Stimulated activated CD4-positive, alpha-beta T cell treated with anti-CD3 and anti-CD28 coated beads, Interleukin-1b, Interleukin-23, amount 100 ng/mL, for 24 hours (primary cell): ENCODE measurements around the gene BANP.

Source experiments
- DNase-seq, 4 experiments: peaks; one replicate each; pipeline ENCODE4 v3.0.0-alpha.2; 2020; ENCODE audit warnings: low read depth in 4 of 4, low spot score in 1 of 4

BANP gene

DNA sequence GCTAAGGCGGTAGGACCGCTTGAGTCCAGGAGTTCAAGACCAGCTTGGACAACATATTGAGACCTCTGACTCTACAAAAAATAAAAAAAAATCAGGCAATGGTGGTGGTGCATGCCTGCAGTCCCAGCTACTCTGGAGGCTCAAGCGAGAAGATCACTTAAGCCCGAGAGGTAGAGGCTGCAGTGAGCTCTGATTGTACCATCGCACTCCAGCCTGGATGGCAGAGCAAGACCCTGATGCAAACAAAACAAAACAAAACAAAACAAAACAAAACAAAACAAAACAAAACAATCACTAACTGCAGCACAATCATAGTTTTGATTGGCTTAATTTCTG is 2.5 kb upstream of the BANP start:
- no peak for DNase-seq

DNA sequence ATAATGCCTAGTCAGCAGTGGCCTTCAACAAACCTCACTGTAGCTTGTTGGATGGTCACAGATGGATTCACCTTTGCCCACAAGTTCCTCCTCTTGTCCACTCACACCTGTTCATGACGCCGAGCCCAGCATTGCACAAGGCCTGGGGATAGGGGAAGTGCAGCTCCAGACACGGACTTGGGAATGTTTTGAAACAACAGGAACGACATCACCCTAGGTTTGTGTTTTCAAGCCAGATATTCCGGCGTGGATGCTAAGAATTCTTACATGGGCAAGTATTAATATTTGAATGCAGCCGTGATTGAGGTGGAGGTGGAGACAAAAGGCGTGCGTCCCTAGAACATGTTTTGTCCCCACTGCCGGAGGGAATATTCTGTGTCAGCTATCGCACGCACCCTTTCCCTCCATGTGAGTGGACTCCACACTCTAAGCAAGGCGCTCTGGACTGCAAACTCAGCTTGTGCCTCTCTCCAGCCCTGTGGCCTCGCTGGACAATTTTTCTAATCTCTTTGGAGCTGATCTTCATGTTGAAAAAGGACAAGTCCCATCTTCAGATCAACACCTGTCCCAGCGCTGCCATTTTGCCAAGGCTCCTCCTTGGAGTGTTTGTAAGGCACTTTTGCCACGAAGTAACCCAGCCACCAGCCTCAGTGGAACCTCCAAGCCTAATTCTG is 2.0 kb upstream of the BANP start:
- no peak for DNase-seq

DNA sequence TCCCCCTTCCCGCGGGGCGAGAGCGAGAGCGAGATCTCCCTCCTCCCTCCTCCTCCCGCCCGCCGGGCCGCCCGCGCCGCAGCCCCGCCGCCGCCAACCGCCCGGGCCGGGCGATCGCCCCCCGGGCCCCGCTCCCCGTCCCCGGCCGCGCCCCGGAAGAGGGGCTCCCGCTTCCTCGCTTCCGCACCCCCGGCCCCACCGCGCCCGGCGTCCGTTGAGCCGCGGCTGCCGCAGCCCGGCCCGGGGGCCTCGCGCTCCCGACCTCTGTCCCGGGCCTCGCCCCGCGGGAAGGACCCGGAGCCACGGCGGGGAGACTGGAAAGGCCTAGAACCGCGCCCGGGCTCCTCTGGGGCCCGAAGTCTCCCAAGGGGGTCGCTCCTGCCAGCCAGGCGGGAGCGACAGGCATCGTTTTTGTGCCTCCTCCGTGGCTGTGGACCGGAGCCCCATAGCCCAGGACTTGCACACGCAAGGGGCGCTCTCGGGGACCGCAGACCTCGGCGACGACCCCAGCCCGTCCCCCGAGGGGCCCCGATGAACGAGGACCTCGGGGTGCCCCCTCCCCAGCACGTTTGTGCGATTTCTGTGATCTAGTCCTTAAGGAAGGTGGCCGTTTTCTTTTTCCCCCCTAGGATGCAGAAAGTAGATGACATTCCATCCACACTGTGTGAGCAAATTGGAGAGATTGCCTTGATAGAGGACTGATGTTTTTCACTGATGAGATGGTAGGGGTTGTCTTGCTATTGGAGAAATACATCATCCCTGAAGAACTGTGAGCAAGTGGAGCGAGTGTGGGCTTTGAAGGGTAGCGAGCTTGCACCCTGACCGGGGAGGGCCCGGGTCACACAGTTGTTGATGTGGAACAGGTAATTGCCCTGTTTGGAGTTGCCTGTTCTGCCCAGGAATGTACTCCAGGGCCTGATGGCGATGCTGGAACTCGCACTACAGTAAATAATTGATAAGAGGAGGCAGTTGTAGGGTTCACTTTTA is 611 bp downstream of the BANP start:
- peak in 1 of 4 experiments; percentile 25 for DNase-seq

DNA sequence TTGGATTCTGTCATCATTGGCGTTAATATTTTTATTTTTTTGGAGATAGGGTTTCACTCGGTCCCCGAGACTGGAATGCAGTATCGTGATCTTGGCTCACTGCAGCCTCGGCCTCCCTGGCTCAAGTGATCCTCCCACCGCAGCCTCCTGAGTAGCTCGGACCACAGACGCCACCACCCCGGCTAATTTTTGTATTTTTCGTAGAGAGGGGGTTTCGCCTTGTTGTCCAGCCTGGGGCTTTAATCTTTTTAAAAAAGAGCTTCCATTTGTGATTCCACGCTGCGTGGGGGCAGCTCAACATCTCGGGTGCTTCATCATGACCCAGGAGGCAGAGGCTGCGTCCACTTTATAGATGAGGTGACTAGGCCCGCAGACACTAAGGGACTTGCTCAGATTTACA is 1.5 kb downstream of the BANP start:
- DNase-seq = no peak

DNA sequence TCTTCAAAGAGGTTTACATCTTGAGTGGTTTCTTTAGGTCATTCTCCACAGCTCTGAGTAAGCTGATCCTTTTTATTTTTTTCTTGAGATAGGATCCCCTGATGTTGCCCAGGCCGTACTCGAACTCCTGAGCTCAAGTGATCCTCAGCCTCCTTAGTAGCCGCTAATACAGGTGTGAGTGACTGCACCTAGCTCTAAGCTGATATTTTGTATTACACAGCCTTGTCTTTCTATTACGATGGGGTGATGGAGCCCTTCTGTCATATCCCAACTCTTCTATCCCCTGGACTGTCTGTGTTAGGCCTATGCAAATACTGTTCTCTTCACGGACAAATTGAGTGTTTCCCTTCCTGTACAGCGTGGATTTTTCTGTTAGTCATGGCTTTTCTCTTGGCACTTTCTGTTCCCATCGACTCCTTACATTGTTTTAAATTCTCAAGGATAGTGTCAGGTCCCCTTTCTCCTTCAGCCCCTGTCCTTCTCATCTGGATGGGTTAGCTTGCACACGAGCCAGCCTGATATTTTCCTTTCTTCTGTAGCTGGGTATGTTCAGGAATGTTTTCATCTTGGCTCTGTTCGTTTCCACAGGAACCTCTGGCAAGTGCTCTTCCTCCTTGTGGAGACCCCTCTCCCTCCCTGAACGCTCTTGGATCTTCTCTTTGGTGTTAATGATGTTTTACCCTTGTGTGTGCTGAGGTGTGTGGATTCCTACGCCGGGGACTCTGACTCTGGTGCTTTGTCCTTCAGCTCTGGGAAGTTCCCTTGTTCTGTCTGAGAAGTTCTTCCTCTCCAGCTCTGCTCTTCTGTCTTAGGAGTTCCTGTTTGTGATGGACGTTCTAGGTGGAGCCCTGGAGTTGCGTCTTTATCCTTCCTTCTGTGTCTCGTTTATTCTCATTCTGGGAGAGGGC is 2.3 kb downstream of the BANP start:
- no peak for DNase-seq

DNA sequence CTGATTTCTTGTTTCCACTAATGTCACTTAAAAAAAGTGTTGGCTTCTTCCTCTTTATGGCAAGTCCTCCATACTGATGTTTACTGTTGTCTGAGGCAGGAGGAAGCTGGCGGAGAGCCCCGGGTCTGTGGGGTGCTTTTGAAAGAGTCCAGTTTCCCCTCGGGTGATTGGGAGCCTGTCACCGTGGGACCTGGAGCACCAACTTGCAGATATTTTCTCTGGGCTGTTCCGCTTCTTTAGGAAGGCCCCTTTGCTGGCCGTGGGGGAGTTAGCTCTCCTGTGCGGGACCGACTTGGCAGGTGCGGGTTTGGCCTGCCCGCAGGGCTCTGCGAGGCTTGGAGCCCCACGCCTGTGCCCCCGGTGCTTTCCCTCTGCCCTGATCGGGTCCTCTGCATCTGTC is 3.1 kb downstream of the BANP start:
- no peak for DNase-seq

DNA sequence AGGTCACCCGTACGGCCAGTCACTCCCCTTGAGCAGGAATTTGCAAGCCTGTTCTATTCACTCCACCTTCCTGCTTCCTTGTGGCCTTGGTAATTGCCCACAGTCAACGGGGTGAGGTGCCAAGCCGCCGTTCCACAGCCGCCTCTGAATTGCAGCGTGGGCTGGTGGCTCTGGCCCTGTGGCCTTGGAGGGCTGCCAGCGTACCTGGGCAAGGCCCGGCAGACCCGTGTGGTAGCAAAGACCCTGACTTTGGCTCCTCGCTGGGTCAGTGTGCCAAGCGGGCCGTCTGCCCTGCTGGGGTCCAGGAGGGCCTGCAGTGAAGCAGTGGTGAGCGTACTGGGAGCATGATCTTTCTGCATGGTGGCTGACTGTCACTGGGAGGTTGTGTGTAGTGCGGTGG is 3.6 kb downstream of the BANP start:
- no peak for DNase-seq

DNA sequence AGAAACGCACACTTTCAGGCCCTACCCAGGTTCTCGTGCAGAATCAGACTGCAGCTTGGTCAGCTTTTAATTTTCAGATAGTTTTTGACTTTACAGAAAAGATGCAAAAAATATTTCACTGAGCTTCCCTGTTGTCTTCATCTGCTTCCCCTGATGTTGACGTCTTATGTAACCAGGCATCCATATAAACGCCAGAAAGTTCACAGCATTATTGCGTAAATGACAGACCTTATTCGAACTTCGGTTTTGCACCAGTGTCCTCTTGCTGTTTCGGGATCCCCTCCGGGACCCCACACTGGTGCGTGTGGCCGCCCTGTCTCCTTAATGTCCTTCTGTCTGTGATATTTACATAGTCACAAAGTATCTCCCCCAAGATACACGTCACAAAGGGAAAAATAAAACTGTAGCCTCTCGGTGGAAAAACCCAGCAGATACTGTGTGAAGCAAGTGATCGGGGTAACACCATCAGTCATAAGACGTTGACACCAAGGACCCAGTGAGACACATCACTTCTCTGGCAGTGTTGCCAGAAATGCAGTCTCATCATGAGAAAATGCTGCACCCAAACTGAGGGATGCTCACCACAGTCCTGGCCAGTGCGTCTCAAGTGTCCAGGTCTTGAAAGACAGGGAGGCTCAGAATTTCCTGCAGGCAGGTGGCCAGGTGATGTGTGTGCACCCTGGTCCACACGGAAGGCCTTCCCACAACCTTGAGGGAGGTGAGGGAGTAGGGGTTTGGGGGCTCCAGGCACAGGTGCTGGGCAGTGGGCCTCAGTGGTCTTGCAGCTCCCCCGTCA is 4.3 kb downstream of the BANP start:
- no peak for DNase-seq

DNA sequence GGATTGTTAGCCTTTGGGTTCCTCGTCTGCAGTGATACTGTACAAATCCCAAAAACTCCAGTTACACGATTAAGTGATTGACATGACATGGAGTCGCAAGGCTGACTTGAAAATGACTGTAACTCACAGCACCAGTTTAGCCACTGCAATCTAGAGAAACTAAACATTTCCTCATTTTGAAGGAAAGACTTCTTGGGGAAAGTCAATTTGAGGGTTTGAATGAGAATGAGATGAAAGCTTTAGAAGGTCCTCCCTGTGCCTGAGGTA is 4.8 kb downstream of the BANP start:
- no peak for DNase-seq

DNA sequence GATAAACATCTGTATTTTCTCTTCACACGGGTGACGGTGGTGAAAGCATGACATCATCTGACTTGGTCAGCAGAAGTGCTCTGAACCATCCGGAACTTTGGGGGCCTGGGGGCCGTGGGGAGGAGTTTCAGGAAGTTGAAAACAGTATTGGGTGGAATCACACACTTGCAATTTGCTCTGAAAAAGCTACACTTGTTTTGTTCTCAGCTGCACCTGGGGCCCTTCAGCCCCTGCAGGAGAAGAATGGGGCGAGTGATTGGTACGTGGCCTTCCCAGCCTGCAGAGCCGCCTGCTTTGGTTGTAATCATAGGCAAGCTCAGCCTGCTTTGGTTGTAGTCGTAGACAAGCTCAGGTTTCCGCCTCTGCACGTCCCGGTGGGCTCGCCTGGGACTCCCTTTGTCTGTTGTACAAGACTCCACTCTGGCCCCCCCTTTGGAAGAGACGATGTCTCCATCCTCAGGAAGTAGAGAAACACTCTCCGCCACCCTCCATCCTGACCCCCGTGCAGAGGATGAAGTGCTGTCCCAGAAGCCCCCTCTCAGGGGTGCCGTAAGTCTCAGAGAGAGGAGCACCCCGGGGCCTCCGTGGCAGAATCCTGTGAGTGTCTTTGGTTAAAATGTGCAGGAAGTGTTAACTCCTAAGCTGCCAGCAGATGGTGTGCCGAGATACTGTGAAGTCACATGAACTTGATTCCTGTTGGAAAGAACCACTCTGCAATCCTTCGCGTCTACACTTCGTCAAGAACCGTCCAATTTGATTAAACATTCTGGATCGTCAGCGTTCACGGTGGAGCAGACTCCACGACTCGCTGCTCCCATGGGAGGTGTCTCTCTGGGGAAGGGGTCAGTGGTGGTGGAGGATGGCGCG is 5.4 kb downstream of the BANP start:
- DNase-seq = peak in 3 of 4 experiments; percentile 39 to 65 (median 59)

DNA sequence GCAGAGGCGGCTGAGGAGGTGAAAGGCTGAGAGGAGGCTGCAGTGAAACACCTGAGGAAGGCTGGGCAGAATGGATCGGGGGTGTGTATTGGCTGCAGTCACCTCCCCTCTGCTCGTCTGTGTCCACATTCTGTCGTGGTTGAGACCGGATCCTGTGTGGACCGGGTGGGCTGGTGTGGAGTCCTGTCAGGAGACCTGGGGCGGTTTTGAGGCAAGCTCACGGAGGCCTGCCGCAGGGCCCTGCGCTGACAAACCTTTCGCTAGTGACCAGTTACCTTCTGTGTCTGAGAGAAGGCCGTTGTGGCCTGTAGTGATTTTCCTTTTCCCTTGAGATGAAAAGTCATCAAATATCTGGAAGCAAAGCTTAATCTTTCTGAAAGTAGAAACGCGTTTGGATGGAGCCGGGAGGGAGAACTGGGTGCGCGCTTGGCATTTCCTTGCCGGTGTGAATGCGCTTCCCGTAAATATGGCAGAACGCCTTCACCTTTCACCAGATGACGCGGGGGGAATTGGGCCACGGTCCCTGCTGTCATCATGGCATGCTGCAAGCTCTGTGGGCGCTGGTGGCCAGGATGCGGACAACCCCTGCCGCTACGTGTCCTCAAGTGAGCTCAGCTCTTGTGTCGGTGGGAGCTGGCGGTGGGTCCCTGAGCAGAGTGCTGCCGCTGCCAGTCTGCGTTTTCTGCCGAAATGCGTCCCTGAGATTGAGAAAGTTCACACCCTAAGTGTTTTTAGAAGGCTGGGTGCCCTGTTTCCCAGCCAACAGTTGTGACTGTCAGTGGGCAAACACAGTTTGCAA is 6.3 kb downstream of the BANP start:
- no peak for DNase-seq

DNA sequence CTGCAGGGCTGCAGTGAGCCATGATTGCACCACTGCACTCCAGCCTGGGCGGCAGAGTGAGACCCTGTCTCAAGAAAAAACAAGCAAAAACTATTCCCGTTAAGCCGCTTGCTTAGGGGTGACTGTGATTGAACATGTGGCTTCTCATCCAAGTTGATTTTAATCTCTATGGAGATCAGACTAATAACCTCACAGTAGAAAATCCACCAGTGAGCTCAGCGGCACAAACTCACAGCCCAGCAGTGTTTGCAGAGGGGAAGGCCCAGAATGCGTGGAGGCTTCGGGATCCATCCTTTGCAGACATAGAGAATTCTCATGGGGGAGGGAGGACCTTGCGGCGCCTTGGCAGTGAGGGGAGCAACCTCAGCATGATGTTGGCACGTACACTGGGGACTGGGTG is 7.4 kb downstream of the BANP start:
- DNase-seq = no peak

DNA sequence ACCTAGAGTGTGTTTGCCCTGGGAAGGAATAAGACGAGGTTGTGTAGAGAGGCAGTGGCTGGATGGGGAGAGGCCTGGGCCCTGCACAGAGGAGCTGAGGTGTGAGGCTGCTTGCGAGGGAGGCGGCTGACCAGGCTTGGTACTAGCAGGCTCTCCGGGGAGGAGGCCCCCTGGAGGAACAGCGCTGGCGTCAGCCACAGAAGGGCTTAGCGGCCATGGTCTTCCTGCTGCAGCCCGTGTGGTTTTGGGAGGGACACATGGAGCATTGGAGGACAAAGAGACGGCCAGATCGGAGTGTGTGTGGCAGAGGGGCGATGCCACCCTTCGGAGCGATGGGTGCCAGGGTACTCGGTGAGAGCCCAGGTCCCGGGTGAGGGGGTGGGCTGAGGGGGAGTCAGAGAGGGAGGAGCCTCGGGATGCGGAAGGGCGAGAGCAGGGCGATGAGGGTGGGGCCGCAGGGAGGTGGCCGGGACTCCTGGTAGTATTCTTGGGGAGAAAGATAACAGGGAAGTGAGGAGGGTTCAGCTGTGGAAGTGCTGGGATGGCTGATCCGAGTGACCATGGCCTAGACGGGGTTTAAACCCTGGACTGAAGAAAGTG is 8.3 kb downstream of the BANP start:
- DNase-seq = no peak

DNA sequence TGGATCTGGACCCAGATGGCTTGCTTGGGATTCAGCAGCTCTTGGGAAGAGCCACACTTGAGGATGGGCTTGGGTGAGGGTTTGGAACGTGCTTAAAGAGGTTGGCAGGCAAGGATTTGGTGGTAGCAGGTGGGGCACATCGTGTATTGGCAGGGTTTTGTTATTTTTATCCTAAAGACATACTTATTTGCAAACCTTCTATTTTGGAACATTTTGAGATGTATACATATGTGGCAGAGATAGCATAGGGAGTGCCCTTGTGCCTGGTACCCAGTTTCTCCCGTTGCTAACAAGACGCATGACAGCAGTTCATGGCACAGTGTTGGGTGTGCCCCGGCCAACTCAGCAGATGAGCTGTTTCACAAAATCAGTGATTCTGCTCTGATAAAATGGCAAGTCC is 9.1 kb downstream of the BANP start:
- no peak for DNase-seq

DNA sequence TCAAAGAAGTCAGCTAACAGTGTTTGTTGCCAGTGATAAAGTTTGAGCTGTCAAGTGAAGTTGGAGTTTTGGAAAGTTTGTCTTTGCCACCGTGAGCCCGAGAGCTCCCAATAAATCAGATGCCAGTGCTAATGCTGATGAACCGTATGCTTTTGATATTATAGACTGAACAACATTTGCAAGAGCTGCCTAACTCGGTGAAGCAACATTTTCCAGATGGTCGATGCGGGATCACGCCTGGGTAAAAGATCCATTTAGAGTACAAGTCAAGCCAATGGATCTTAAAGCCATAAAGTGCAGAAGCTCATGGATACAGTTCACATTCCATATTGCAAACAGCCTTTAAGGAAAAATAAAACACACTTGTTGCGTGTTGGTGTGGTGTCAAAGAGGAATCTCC is 9.6 kb downstream of the BANP start:
- DNase-seq = no peak

DNA sequence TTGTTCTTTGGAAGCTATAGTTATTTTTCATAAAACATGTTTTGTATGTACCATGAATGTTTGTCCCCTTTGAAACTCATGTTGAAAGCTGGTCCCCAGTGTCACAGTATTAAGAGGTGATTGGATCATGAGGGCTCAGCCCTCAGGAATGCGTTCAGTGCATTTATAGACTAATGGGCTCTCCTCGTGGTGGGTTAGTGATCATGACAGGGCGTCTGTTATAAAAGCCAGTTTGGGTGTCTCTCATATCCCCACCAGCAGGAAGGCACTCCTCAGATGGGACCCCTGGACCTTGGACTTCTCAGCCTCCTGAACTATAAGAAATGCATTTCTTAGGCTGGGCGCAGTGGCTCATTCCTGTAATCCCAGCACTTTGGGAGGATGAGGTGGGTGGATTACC is 10.4 kb downstream of the BANP start:
- no peak for DNase-seq

DNA sequence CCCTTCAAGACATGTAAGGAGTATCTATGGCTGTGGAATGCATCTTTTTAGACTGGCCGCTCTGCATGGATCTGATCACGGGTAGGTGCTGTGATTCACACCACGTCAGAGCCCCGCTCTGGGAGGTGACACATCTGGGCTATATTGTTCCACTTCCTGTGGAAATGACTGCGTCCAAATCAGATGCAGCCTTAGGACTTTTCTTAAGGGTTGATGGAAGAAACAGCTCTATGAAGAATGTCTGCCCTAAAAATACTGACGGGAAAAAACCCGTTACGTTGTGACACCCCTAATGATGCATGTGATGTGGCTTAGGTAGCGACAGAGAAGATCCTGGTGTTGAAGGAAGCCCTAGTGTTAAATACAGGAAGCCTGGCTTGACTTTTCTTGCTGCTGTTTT is 12.2 kb downstream of the BANP start:
- peak in 3 of 4 experiments; percentile 49 to 71 (median 53) for DNase-seq

DNA sequence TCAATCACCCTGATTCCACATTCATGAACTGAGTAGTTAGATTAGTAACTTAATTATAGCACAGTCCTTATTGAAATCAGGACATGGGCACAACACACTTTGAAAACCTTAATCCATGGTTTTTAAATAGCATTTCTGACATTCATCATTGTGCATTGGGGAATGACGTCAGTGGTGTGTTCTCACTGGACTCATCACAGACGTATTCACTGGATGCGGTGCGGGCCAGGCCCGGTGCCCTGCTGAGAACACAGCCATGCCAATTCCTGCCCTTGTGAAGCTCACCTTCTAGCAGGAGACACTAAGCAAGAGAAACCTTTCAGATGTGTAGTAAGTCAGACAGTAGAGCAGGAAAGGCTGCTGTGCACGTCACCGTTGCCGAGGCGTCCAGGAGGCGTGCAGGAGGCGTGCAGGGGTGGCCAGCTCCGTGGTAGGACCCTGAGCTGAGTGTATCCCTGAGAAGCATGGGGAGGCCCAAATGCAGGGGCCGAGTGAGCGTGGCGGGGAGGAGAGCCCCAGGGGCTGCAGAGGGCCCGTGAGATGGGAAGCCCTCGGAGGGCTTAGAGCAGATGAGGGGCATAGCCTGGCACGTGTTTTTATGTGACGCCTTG is 12.9 kb downstream of the BANP start:
- DNase-seq = no peak
